DMS 273 treated with DMSO at 0.1 percent for 48 hours (cell line): ENCODE measurements around the gene DYSF.

Experiments used
- DNase-seq: peaks from one replicate; lab custom pipeline; 2025; lab: John Stamatoyannopoulos, UW

DYSF gene

DNA sequence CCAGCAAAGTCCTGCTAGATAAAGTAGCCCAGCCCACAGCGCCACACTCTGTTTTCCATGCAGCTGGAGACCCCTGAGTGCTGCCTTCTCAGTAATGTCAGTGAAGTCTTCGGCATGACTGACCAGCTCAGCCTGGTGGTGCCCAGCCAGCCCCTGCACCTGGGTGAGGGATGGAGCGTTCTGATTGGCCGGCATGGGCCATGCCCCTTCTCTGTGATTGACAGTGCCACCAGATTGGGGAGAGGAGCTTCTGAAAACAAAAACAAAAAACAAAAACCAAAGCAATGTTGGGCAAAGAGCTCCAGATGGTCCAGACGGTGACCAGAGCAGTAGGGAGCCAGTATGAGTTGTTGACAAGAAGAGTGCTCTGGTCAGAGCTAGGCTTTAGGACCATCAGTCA is 122.6 kb downstream of the DYSF start:
- DNase-seq, result no peak

DNA sequence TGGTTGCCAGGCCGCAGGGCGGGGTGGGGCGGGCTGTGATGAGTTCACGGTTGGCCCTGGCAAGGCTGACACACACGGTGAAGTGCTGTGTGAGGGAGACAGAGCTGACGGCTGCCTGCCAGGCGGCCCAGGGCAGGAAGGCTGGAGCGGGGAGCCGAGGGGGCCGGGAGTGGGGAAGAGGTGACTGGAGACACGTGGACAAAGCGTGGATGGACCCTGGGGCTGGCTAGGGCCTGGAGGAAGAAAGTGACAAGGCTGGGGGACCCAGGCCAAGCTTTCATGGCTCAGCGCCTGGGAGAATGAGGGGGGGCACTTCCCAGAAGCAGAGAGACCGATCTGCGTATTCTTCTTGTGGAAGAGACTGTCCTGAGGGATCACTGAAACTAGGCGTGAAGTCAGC is 123.2 kb downstream of the DYSF start:
- DNase-seq, result no peak

DNA sequence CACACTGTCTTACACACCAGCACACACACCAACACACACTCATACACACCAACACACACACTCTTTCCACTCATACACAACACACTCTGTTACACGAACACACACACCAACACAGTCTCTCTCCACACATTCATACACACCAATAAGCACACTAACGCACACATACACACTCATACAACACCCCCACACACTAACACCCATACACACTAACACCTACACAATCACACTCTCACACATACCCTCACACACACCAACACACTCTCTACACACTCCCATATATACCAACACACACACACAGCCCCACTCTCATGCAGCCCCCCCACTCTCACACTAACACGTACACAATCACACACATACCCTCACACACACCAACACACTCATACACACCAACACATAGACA is 123.8 kb downstream of the DYSF start:
- DNase-seq, result no peak

DNA sequence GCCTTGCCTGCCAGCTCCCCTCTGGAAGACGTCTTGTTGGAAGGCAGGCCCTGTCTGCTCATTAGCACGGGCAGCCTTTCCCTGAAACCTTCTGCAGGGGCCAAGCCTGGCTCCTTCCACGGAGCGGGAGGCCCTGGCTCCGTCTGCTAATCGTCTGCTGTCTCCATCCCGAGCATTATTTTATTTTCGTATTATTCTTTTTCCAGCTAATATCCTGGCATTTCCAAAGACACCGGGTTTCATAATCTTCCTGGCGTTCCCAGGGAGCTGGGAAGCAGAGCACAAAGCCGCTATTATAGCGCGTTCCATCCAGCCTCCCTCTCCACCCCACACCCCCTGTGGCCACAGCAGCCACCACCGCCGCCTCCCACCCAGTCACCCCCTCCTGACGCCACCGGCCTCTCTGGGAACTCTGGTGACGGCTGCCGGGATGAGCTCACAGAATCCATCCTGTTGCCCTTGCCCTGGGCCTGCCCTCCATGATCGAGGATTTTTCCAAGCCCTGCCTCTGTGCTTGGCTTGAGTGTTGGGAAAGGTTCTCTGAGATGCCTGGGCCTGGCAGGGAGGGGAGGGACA is 125.5 kb downstream of the DYSF start:
- no peak for DNase-seq

- no peak for DNase-seq
Measured at GRCh38 chr2:71581026-71581425, 127.7 kb downstream of the DYSF start.

- no peak for DNase-seq
Measured at GRCh38 chr2:71583876-71584275, 130.5 kb downstream of the DYSF start.

DNA sequence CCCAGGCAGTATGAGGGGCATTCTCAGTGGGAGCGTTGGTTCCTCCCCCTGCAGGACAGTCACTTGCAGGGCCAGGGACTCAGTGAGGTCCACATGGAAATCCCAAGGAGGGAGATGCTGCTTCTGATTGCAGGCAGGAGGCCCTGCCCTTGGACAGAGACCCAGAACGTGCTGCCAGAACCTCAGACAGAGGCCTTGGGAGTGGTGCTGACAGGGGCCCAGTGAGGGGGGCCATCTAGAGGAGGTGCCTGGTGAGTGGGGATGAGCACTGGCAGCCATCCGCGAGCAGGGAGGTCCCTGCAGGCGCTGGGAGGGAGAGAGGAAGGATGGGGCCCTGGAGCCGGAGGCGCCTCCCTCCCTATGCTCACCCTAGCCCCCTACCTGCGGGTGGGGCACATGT is 133.1 kb downstream of the DYSF start:
- DNase-seq, result no peak

DNA sequence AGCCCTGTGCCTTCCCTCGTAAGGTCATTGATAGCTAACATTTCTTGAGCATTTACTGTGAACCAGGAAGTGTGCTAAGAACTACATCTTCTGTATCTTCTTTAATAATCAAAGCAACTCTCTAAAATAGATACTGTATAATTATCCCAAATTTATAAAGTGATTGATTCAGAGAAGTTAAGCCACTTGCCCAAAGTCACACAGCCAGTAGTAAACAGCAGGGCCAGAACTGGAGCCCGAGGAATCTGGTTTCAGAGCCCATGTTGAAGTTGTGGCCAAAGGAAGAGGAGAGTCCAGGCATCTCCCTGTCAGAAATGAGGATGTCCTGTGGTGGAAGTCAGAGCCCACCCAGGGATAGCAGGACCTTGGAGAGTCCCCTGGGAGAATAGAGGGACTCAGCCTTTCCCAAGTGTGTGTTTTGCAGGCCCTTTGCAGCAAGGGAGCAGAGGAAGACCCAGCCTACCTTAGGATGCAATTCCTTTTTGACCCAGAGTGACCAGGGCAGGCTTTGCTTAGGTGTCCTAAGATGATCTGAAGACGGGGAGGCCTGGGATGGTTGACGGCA is 134.2 kb downstream of the DYSF start:
- no peak for DNase-seq

DNA sequence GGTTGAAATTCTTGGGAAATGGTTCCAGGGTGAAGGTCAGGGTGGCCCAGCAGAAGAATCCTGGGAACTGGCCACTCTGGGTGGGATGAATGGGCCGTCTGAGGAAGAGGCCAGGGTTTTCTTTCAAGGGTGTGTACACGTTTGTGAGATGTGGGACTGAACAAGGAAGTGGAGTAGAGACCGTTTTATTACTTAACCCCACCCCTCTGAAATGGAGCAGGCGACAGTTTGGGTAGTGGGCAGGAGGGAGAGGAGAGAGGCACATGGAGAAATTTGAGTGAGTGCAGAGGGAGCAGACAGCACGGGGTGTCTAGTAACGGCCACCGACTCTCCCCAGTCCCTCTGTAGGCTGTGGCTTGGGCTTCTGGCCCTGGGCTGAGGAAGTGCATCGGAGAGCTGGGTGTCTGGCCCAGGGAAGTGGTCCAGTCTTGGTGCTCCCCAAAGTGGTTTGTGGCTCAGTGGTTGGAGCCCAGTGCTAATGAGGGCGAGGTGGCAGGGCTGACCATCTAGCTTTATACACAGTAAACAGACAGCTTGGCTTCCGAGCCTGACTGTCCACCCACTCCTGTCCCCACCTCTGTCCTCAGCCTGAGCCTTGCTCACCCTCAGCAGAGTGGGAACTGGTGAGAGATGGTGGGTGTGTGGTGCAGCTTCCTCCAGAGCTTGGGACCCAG is 135.3 kb downstream of the DYSF start:
- DNase-seq, result no peak

GRCh38 chr2:71589763-71590162 is 136.4 kb downstream of the DYSF start:
- DNase-seq, result no peak

DNA sequence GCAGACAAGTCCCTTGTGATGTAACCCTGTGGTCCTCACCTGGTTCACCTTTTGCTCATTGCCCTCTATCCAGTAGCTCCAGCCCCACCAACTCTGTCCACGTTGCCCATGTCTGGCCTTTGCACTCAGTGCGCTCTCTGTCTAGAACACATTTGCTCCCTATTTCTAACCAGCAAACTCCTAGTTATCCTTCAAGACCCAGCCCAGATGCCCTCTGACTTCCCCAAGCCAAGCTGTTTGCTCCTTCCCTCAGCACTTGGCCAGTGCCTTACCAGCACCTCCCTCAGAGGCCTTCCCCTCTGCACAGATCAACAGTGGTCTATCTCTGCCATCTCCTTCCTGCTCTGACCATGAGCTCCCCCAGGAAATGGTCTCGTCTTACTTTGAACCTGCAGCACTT is 137.7 kb downstream of the DYSF start:
- no peak for DNase-seq

GRCh38 chr2:71592181-71592711 is 138.9 kb downstream of the DYSF start:
- no peak for DNase-seq

- no peak for DNase-seq
Measured at GRCh38 chr2:71595569-71595968, 142.2 kb downstream of the DYSF start.

GRCh38 chr2:71596011-71596410 is 142.7 kb downstream of the DYSF start:
- DNase-seq, result no peak

DNA sequence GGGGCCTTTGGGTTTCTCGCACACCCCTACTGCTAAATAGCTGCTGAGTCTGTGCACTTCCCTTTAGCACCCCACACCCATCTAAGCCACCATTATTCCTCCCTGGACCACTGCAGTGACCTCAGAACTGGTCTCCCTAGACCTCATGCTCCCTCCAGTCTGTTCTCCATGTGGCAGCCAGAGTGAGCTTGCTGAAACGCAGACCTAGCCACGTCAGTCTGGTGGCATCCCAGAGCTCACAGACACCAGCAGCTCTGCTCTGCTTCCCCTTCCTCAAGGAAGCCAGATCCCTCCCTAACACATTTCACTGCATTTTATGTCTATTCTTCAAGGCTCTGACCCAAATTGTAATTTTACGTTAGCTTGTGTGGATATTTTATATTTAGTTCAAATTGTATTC is 144.4 kb downstream of the DYSF start:
- DNase-seq, result no peak

DNA sequence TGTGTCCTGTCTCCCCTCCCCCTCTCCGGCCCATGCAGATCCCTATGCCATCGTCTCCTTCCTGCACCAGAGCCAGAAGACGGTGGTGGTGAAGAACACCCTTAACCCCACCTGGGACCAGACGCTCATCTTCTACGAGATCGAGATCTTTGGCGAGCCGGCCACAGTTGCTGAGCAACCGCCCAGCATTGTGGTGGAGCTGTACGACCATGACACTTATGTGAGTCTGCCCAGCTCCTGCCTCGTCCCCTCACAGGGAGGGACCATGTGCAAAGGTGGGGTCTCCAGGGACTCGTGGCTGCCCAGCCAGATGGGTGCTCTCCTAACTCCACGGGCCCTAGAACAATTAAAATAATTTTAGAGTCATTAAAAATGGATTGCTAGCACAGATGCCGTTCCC is 145.2 kb downstream of the DYSF start:
- DNase-seq, result no peak

- no peak for DNase-seq
Measured at GRCh38 chr2:71599038-71599437, 145.7 kb downstream of the DYSF start.

- DNase-seq, result peak; percentile 14
Measured at GRCh38 chr2:71599646-71600236, 146.4 kb downstream of the DYSF start.

GRCh38 chr2:71600555-71600954 is 147.2 kb downstream of the DYSF start:
- no peak for DNase-seq

- DNase-seq, result no peak
Measured at GRCh38 chr2:71601136-71602114, 148.1 kb downstream of the DYSF start.

- no peak for DNase-seq
Measured at GRCh38 chr2:71602115-71602495, 148.7 kb downstream of the DYSF start.

- no peak for DNase-seq
Measured at GRCh38 chr2:71602581-71602980, 149.2 kb downstream of the DYSF start.
